Mesothelial cell of epicardium (in vitro differentiated cells): ENCODE measurements around the gene TMEM116. TPM values are rescaled to one million over a fixed set of nuclear protein-coding genes. Genes with fewer than 3 reads are reported as not detected.
"Not testable (repeated sequence)": the region's sequence is repeated elsewhere in the genome, so short reads cannot be mapped to it uniquely, and the experiment has no call there.

ENCODE experiments used
- DNase-seq, 2 experiments: peaks; one replicate each; pipeline ENCODE4 v3.0.0; 2021; ENCODE audit warnings: low spot score in 2 of 2; ENCODE audit not compliant: unreplicated experiment in 2 of 2
- H3K27ac Mint-ChIP-seq: 2 replicates; pipeline ENCODE4 v1.8.0; 2021; ENCODE audit warnings: mixed read lengths
- H3K27me3 Mint-ChIP-seq: 2 replicates; pipeline ENCODE4 v1.8.0; 2021; ENCODE audit warnings: low read depth, mixed read lengths
- H3K36me3 Mint-ChIP-seq: 2 replicates; pipeline ENCODE4 v1.8.0; 2021; ENCODE audit warnings: mixed read lengths
- H3K4me1 Mint-ChIP-seq: 2 replicates; pipeline ENCODE4 v1.8.0; 2021; ENCODE audit warnings: mixed read lengths
- H3K4me3 Mint-ChIP-seq: 2 replicates; pipeline ENCODE4 v1.8.0; 2021; ENCODE audit warnings: mild to moderate bottlenecking, moderate library complexity, mixed read lengths
- H3K9me3 Mint-ChIP-seq: 2 replicates; pipeline ENCODE4 v1.8.0; 2021; ENCODE audit warnings: mixed read lengths
- total RNA-seq: library from RNA; stranded (reverse); gene quantifications from 3 replicates; pipeline ENCODE4 v1.2.1, GENCODE V29; 2021
- TF ChIP-seq, protein P1 (sequence below): fragments of 200-600 bp; sonication (generic); IDR thresholded peaks from one replicate; pipeline ENCODE4 v1.5.0; 2021; ENCODE audit warnings: antibody characterized with exemption; ENCODE audit not compliant: unreplicated experiment

TMEM116 gene
- total RNA-seq, 1 donor from 2014 or later: 12.0 TPM

DNA sequence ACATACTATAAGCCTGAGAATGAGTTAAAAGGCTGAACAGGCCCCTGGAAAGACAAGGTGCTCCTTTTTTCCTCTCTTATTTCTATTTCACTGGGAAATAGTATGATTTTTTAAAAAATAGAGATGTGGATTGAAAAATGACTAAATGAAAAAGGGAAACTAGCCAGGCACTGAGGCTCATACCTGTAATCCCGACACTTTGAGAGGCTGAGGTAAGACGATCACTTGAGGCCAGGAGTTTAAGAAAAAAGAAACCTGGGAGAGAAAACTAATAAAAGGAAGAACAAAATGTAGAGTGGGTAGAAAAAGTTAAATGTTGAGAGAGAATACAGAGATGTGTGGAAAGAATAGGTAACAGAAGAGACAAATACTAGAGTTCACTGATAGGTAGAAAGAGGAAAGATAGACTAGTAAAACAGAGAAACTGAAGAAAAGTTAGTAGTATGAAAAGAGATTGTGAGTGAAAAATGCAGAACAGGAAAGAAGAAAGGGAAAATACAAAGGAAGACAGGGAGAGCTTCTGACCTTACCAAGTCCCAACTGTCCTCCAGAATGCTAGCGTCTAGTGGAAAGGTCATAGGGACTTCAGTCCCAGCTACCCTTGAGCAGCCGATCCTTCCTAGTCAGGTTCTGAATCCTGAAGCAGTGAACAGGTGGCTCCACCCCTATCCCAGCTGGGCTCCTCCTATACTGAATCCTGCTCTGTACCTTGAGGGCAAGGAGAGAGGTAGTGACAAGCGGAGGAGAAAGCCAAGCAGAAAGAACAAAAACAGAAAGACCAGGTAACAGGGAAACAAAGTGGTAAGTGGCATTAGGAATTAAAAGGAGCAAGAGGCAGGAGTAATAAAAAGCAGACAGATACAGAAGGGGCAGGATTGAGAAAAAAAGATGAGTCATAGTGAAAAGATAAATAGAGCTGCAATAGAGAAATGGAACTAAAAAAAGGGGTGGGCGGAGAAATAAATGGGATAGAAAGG is 7.3 kb downstream of the TMEM116 start:
- Mint-ChIP-seq H3K27me3 (no peaks in the 10 kb centered on the region), H3K27ac (peak overlapping the region; percentile 54), H3K9me3 (no peaks in the 10 kb centered on the region), H3K4me1 (peaks cover 18% of the 10 kb centered on the region), H3K36me3 (peaks cover 7% of the 10 kb centered on the region), H3K4me3 (peak overlapping the region; percentile 14)
- TF ChIP-seq, protein P1, sequence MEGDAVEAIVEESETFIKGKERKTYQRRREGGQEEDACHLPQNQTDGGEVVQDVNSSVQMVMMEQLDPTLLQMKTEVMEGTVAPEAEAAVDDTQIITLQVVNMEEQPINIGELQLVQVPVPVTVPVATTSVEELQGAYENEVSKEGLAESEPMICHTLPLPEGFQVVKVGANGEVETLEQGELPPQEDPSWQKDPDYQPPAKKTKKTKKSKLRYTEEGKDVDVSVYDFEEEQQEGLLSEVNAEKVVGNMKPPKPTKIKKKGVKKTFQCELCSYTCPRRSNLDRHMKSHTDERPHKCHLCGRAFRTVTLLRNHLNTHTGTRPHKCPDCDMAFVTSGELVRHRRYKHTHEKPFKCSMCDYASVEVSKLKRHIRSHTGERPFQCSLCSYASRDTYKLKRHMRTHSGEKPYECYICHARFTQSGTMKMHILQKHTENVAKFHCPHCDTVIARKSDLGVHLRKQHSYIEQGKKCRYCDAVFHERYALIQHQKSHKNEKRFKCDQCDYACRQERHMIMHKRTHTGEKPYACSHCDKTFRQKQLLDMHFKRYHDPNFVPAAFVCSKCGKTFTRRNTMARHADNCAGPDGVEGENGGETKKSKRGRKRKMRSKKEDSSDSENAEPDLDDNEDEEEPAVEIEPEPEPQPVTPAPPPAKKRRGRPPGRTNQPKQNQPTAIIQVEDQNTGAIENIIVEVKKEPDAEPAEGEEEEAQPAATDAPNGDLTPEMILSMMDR: no peak
- DNase-seq: no peak

DNA sequence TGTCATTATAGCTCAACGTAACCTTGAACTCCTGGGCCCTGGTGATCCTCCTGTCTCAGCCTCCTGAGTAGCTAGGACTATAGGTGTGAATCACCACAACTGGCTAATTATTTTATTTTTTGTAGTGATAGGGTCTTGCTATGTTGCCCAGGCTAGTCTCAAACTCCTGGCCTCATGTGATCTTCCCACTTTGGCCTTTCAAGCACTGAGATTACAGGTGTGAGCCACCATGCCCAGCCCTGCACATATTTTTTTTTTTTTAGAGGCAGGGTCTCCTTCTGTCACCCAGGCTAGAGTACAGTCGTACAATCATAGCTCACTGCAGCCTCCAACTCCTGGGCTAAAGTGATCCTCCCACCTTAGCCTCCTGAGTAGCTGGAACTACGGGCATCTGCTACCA is 8.9 kb downstream of the TMEM116 start:
- H3K27ac Mint-ChIP-seq: no peak overlapping the region
- H3K4me3 Mint-ChIP-seq: no peak overlapping the region
- H3K27me3 Mint-ChIP-seq: no peaks in the 10 kb centered on the region
- peaks cover 7% of the 10 kb centered on the region for H3K36me3 Mint-ChIP-seq
- DNase-seq: no peak
- TF ChIP-seq, protein P1: no peak
- no peaks in the 10 kb centered on the region for H3K9me3 Mint-ChIP-seq
- peaks cover 19% of the 10 kb centered on the region for H3K4me1 Mint-ChIP-seq

DNA sequence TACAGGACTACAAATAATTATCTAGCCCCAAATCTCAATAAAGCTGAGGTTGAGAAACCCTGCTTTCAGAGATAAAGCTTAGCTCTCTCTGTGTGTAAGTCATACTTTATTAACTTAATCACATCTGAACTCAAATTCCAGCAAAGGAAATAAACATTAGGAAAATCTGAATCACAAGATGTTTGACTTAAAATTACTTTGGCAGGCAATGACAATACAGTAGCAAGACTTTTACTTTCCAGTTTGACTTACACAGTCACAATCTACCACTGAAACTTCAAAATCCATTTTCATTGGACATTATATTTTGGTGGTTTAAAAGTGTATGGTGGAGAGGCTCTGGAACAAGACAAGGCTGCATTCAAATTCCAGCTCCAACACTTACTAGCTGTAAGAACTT is 11.4 kb downstream of the TMEM116 start:
- H3K27me3 Mint-ChIP-seq: no peaks in the 10 kb centered on the region
- no peaks in the 10 kb centered on the region for H3K9me3 Mint-ChIP-seq
- H3K27ac Mint-ChIP-seq: no peak overlapping the region
- peaks cover 7% of the 10 kb centered on the region for H3K36me3 Mint-ChIP-seq
- no peak overlapping the region for H3K4me3 Mint-ChIP-seq
- peaks cover 12% of the 10 kb centered on the region for H3K4me1 Mint-ChIP-seq
- TF ChIP-seq, protein P1: no peak
- no peak for DNase-seq

DNA sequence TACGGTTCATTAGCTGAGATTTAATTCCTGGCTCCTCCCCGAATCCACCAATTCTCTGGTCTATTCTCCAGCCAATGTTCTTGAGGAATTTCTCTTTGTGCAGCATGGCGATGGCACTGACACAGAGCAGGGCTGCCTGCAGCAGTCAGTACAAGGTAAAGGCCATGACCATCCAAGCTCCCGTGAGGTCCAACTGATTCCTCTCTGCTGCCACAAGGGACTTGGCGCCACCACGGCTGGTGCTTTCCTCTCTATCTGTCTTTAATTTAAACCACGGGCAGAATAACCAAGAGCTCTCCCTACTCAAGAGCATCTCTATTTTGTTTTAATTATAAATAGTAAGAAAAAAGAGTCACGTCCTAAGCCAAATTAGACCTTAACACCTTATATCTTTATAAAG is 12.1 kb downstream of the TMEM116 start:
- no peaks in the 10 kb centered on the region for H3K27me3 Mint-ChIP-seq
- no peaks in the 10 kb centered on the region for H3K9me3 Mint-ChIP-seq
- H3K4me1 Mint-ChIP-seq: peaks cover 6% of the 10 kb centered on the region
- no peak for DNase-seq
- TF ChIP-seq, protein P1: no peak
- H3K36me3 Mint-ChIP-seq: peaks cover 7% of the 10 kb centered on the region
- H3K27ac Mint-ChIP-seq: no peak overlapping the region
- H3K4me3 Mint-ChIP-seq: no peak overlapping the region

DNA sequence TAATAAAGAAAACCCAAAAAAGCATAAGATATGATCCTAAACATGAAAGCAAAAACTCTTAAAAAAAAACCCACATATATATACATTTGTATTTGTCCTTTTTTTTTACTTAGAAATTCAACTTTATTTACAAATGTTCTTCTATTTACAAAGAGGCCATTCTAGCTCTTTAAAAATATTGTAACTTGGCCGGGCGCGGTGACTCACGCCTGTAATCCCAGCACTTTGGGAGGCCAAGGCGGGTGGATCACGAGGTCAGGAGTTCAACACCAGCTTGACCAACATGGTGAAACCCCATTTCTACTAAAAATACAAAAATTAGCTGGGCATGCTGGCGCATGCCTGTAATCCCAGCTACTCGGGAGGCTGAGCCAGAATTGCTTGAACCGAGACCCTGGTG is 13.8 kb downstream of the TMEM116 start:
- not testable (repeated sequence) for H3K4me3 Mint-ChIP-seq, H3K9me3 Mint-ChIP-seq, H3K4me1 Mint-ChIP-seq, H3K27me3 Mint-ChIP-seq, H3K36me3 Mint-ChIP-seq, DNase-seq, H3K27ac Mint-ChIP-seq

DNA sequence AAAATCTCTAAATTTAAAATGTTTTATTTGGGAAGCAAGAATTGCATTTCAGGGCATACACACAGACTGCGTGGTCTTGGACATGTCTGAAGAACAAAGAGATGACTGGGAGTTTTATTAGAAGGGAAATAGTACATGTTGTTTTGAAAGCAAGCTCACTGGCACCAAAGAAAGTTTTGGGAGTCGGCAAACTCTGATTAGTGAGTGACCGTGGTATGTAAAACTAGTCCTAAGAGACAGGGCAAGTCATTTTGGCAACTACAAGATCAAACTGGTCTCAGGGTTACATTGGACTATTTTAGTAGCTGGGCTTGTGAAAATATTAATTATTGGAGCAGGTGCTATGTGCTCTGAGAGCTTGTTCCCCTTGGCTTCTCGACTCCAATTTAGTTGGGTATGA is 14.9 kb downstream of the TMEM116 start:
- Mint-ChIP-seq H3K36me3 (peaks cover 2% of the 10 kb centered on the region), H3K9me3 (no peaks in the 10 kb centered on the region), H3K27ac (no peak overlapping the region), H3K27me3 (no peaks in the 10 kb centered on the region), H3K4me3 (no peak overlapping the region), H3K4me1 (peaks cover 13% of the 10 kb centered on the region)
- no peak for DNase-seq
- TF ChIP-seq, protein P1: no peak
